K562 (cell line): ENCODE data around the gene SPRN. TPM values are rescaled to one million over a fixed set of nuclear protein-coding genes. Genes with fewer than 3 reads are reported as not detected.

Source experiments
- ATAC-seq: fragments of 200-7000 bp; cut with Tn5 transposase; 3 replicates; pipeline ENCODE4 v1.9.1; 2020; ENCODE audit warnings: moderate library complexity
- BruUV-seq: library from RNA; stranded (reverse); fragments of 400-500 nt; replicated peaks from 2 replicates; lab custom pipeline; 2021; lab: Mats Ljungman, UMichigan
- CTCF ChIA-PET: fragments of 300-600 bp; formaldehyde crosslinking; extraction: SDS; loops from one replicate; lab custom pipeline; 2021; ENCODE audit warnings: low intra/inter-chr PET ratio; lab: Yijun Ruan, JAX
- POLR2A ChIA-PET: fragments of 300-600, 350-650 bp; sonication (Branson Sonifier 250); formaldehyde crosslinking; extraction: SDS; loops from one replicate; lab custom pipeline; 2021; ENCODE audit warnings: antibody characterized with exemption, inconsistent platforms; lab: Yijun Ruan, JAX
- DNase-seq, 4 experiments: peaks; one replicate each; pipeline versions ENCODE4 v3.0.0 to v3.0.0-alpha.2; 2011 to 2018; ENCODE audit warnings: low spot score in 3 of 4, mixed read lengths in 3 of 4; ENCODE audit errors: extremely low read depth in 1 of 4
- FAIRE-seq: peaks from 2 replicates; lab custom pipeline; 2011; peaks lifted over from hg19 to GRCh38; lab: Jason Lieb, UNC
- H2AFZ ChIP-seq: 2 replicates; pipeline ENCODE4 v1.6.0; 2011; ENCODE audit warnings: low read depth, low read length, control low read depth, inconsistent platforms
- H3K27ac ChIP-seq: fragments of 200-600 bp; 3 replicates; pipeline ENCODE4 v1.8.0; 2011; ENCODE audit warnings: low read depth, mild to moderate bottlenecking, control low read depth, inconsistent platforms, low read length, moderate library complexity, mixed read lengths; ENCODE audit errors: extremely low read depth
- H3K27me3 ChIP-seq, 2 experiments: fragments of 300-600 bp in 1 of 2; 2 replicates in 1 of 2; 3 replicates in 1 of 2; pipeline versions ENCODE4 v1.6.0 to v1.8.0; 2011; ENCODE audit warnings: inconsistent platforms in 2 of 2, low read length in 2 of 2, mild to moderate bottlenecking in 1 of 2, mixed read lengths in 1 of 2, moderate library complexity in 1 of 2; ENCODE audit not compliant: control insufficient read depth in 2 of 2, insufficient read depth in 2 of 2
- H3K36me3 ChIP-seq: fragments of 300-600 bp; 3 replicates; pipeline ENCODE4 v1.8.0; 2011; ENCODE audit warnings: mild to moderate bottlenecking, low read length, inconsistent platforms; ENCODE audit not compliant: control insufficient read depth, insufficient read depth
- H3K4me1 ChIP-seq, 2 experiments: fragments of 200-600 bp in 1 of 2; replicated peaks in 1 of 2; 2 replicates in 1 of 2; 3 replicates in 1 of 2; pipeline versions ENCODE4 v1.5.1 to v1.8.0; 2011; ENCODE audit warnings: inconsistent platforms in 2 of 2, low read length in 2 of 2, mild to moderate bottlenecking in 1 of 2, mixed read lengths in 1 of 2, moderate library complexity in 1 of 2; ENCODE audit not compliant: control insufficient read depth in 2 of 2, insufficient read depth in 2 of 2
- H3K4me2 ChIP-seq: 2 replicates; pipeline ENCODE4 v1.6.1; 2011; ENCODE audit warnings: low read length, control low read depth, inconsistent platforms, mixed read lengths; ENCODE audit not compliant: insufficient read depth
- H3K4me3 ChIP-seq: fragments of 200-600 bp; sonication (generic), shearing (Covaris generic); 2 replicates; pipeline ENCODE4 v1.5.1; 2016; ENCODE audit warnings: control low read depth, inconsistent platforms
- H3K79me2 ChIP-seq: fragments of 200-600 bp; 3 replicates; pipeline ENCODE4 v1.8.0; 2011; ENCODE audit warnings: low read length, inconsistent platforms; ENCODE audit not compliant: control insufficient read depth, insufficient read depth
- H3K9ac ChIP-seq, 2 experiments: 2 replicates each; pipeline versions ENCODE4 v1.6.0 to v1.6.1; 2011; ENCODE audit warnings: low read depth in 2 of 2, low read length in 2 of 2, control low read depth in 1 of 2, inconsistent platforms in 1 of 2, mild to moderate bottlenecking in 1 of 2, mixed read lengths in 1 of 2; ENCODE audit not compliant: insufficient read depth in 1 of 2
- H3K9me1 ChIP-seq: one replicate; pipeline ENCODE4 v1.6.0; 2011; ENCODE audit warnings: inconsistent platforms, mild to moderate bottlenecking, low read length, moderate library complexity; ENCODE audit not compliant: control insufficient read depth, insufficient read depth
- H3K9me3 ChIP-seq: replicated peaks from 2 replicates; pipeline ENCODE4 v1.5.1; 2011; ENCODE audit warnings: low read depth, low read length, inconsistent platforms; ENCODE audit not compliant: control insufficient read depth, insufficient read depth
- H4K20me1 ChIP-seq: replicated peaks from 2 replicates; pipeline ENCODE4 v1.6.1; 2011; ENCODE audit warnings: low read length, inconsistent platforms, mixed read lengths; ENCODE audit not compliant: control insufficient read depth, insufficient read depth
- CBX1 ChIP-seq: sonication (generic); IDR thresholded peaks from 2 replicates; pipeline ENCODE4 v1.6.1; 2016; ENCODE audit warnings: antibody characterized with exemption, low read depth, mild to moderate bottlenecking
- RBFOX2 ChIP-seq: fragments of 200-400 bp; formaldehyde crosslinking; IDR thresholded peaks from 2 replicates; pipeline ENCODE4 v1.6.1; 2017; ENCODE audit warnings: low read depth, mild to moderate bottlenecking, low read length, moderate library complexity
- TAF1 ChIP-seq: IDR thresholded peaks from 2 replicates; pipeline ENCODE4 v1.6.1; 2011; ENCODE audit warnings: mild to moderate bottlenecking, low read length, moderate library complexity; ENCODE audit not compliant: insufficient read depth, control insufficient read depth, severe bottlenecking; ENCODE audit errors: extremely low read depth
- ZEB2 ChIP-seq: fragments of 450-650 bp; IDR thresholded peaks from 2 replicates; pipeline ENCODE4 v1.6.1; 2016
- WGBS: fragments of 100-300 bp; shearing (Covaris generic); methylation state at CpG from one replicate; pipeline ENCODE4 v1.1.6; 2016; ENCODE audit warnings: low coverage, mixed read lengths; ENCODE audit not compliant: insufficient coverage; ENCODE audit errors: missing lambda C conversion rate; 5-methylcytosine and 5-hydroxymethylcytosine counted together
- in situ Hi-C: fragments of 300-500 bp; cut with MboI; formaldehyde crosslinking; loops from 4 replicates; pipeline ENCODE4 v1.15.0; 2018; ENCODE audit warnings: inconsistent platforms, mixed read lengths
- intact Hi-C: fragments of 100-400 bp; cut with micrococcal nuclease; formaldehyde crosslinking; loops from 2 replicates; pipeline ENCODE4 v1.14.2; 2022
- polyA plus RNA-seq, 8 experiments: library from polyadenylated mRNA; depleted of rRNA in 4 of 8; stranded (reverse) in 5 of 8; unstranded in 3 of 8; fragments of >200 nt; fragmentation: Nextera tagmentation in 2 of 8; fragmentation: Illumina TruSeq in 1 of 8; extraction: Ambion mirVana in 2 of 8; extraction: Trizol in 1 of 8; gene quantifications; 2 replicates each; pipeline versions ENCODE4 v1.2.1 to v1.2.3, GENCODE V29; 2011 to 2014; ENCODE audit warnings: inconsistent platforms in 1 of 8, missing spikeins in 1 of 8
- total RNA-seq, 7 experiments: library from RNA; depleted of rRNA in 6 of 7; stranded (reverse); fragments of >200 nt in 6 of 7; fragmentation: Illumina TruSeq in 2 of 7; extraction: Trizol in 2 of 7; gene quantifications; 2 replicates each; pipeline versions ENCODE4 v1.2.1 to v1.2.3, GENCODE V29; 2011 to 2021; ENCODE audit warnings: low replicate concordance in 1 of 7

SPRN gene
- total and polyA plus RNA-seq, 9 of the 15 experiments (the other 6 are each of a cell fraction or from before 2014, with no cell fraction given), result 0.04 TPM; not detected in 8

GRCh38 chr10:133457100-133457841 is 32.8 kb upstream of the SPRN start:
- H3K4me1 ChIP-seq, result peaks cover 0 to 37% of the 10 kb centered on the region in 2 experiments; a peak in 2 of 5 replicates
- H3K36me3 ChIP-seq, result no peaks in the 10 kb centered on the region
- peaks cover 0 to 40% of the 10 kb centered on the region in 2 experiments; a peak in 2 of 5 replicates for H3K27me3 ChIP-seq
- CTCF ChIA-PET, result no interaction called here
- no peak overlapping the region for H2AFZ ChIP-seq
- H3K9ac ChIP-seq, result peak overlapping the region in 1 of 2 experiments; percentile 9; a peak in 1 of 4 replicates
- H3K9me1 ChIP-seq, result no peaks in the 10 kb centered on the region
- H3K9me3 ChIP-seq, result no peaks in the 10 kb centered on the region
- WGBS, result 24% methylated on average over 29 of the region's 34 CpGs
- POLR2A ChIA-PET, result interaction anchor here (0.6 to 1.3 kb wide), 4 partner anchors 8 to 404 kb away, joined by 3 to 4 read pairs (median 3); no protein-coding TSS in a partner anchor
- no peak overlapping the region for H3K27ac ChIP-seq
- no peak overlapping the region for H3K4me3 ChIP-seq
- ATAC-seq, result no peak
- H4K20me1 ChIP-seq, result no peaks in the 10 kb centered on the region
- no peaks in the 10 kb centered on the region; the same call in 2 of the 3 replicates for H3K79me2 ChIP-seq
- BruUV-seq, result no TSS peak
- TF ChIP-seq CBX1, result no peak
- 0 out of 2 replicates have a peak, but pooled peaks have one; percentile 5 for TF ChIP-seq RBFOX2
- no peak for TF ChIP-seq ZEB2
- TF ChIP-seq TAF1, result no peak
- in situ Hi-C loops (no loop called here), intact Hi-C loops (no loop called here)
- FAIRE-seq, result no peak
- H3K4me2 ChIP-seq, result no peak overlapping the region
- no peak for DNase-seq
